Keratinocyte (primary cell): ENCODE results near the gene XPA. TPM values are rescaled to one million over a fixed set of nuclear protein-coding genes. Genes with fewer than 3 reads are reported as not detected.

Source experiments
- DNase-seq: peaks from one replicate; pipeline ENCODE4 v3.0.0-alpha.2; 2011; ENCODE audit warnings: low read depth, missing footprints, low spot score
- FAIRE-seq: peaks from 2 replicates; lab custom pipeline; 2011; peaks lifted over from hg19 to GRCh38; lab: Jason Lieb, UNC
- H2AFZ ChIP-seq: 2 replicates; pipeline ENCODE4 v1.6.0; 2012; ENCODE audit warnings: low read length, control low read depth, inconsistent platforms; ENCODE audit not compliant: control insufficient read depth
- H3K27ac ChIP-seq: 2 replicates; pipeline ENCODE4 v1.5.1; 2011; ENCODE audit warnings: low read length; ENCODE audit not compliant: control insufficient read depth, insufficient read depth
- H3K27me3 ChIP-seq: 3 replicates; pipeline ENCODE4 v1.6.0; 2011; ENCODE audit warnings: low read length; ENCODE audit not compliant: control insufficient read depth, insufficient read depth; ENCODE audit errors: extremely low read depth
- H3K36me3 ChIP-seq, 2 experiments: 2 replicates in 1 of 2; 3 replicates in 1 of 2; pipeline ENCODE4 v1.5.1; 2011; ENCODE audit warnings: low read length in 2 of 2, mild to moderate bottlenecking in 1 of 2; ENCODE audit not compliant: control insufficient read depth in 2 of 2, insufficient read depth in 2 of 2; ENCODE audit errors: extremely low read depth in 1 of 2
- H3K4me1 ChIP-seq: 3 replicates; pipeline ENCODE4 v1.5.1; 2011; ENCODE audit warnings: low read length; ENCODE audit not compliant: control insufficient read depth, insufficient read depth; ENCODE audit errors: extremely low read depth
- H3K4me2 ChIP-seq: 3 replicates; pipeline ENCODE4 v1.6.0; 2011; ENCODE audit warnings: low read depth, low read length; ENCODE audit not compliant: control insufficient read depth, insufficient read depth; ENCODE audit errors: extremely low read depth
- H3K4me3 ChIP-seq, 3 experiments: fragments of 200-600 bp in 1 of 3; sonication (generic) in 1 of 3; 2 replicates in 2 of 3; 3 replicates in 1 of 3; pipeline ENCODE4 v1.5.1; 2011 to 2016; ENCODE audit warnings: low read length in 3 of 3, mild to moderate bottlenecking in 3 of 3, control low read depth in 2 of 3, inconsistent platforms in 1 of 3, low read depth in 1 of 3, mixed read lengths in 1 of 3, mixed run types in 1 of 3, moderate library complexity in 1 of 3; ENCODE audit not compliant: control insufficient read depth in 2 of 3, insufficient read depth in 2 of 3; ENCODE audit errors: extremely low read depth in 1 of 3
- H3K79me2 ChIP-seq: 2 replicates; pipeline ENCODE4 v1.6.0; 2012; ENCODE audit warnings: low read length; ENCODE audit not compliant: control insufficient read depth, insufficient read depth
- H3K9ac ChIP-seq: 3 replicates; pipeline ENCODE4 v1.6.0; 2011; ENCODE audit warnings: low read length; ENCODE audit not compliant: control insufficient read depth, insufficient read depth; ENCODE audit errors: extremely low read depth
- H3K9me1 ChIP-seq: 3 replicates; pipeline ENCODE4 v1.6.0; 2011; ENCODE audit warnings: low read length; ENCODE audit not compliant: control insufficient read depth, insufficient read depth; ENCODE audit errors: extremely low read depth
- H3K9me3 ChIP-seq: 2 replicates; pipeline ENCODE4 v1.5.1; 2012; ENCODE audit warnings: low read depth, low read length; ENCODE audit not compliant: control insufficient read depth
- H4K20me1 ChIP-seq: 3 replicates; pipeline ENCODE4 v1.6.0; 2011; ENCODE audit warnings: low read length; ENCODE audit not compliant: control insufficient read depth, insufficient read depth; ENCODE audit errors: extremely low read depth
- CTCF ChIP-seq, 3 experiments: IDR thresholded peaks in 1 of 3; conservative IDR thresholded peaks in 1 of 3; optimal IDR thresholded peaks in 1 of 3; 2 replicates in 2 of 3; 3 replicates in 1 of 3; pipeline versions ENCODE3 to v1.5.1; 2011; ENCODE audit warnings: low read length in 3 of 3, mild to moderate bottlenecking in 3 of 3, moderate library complexity in 2 of 3, control low read depth in 1 of 3, inconsistent platforms in 1 of 3; ENCODE audit not compliant: insufficient read depth in 2 of 3; ENCODE audit errors: extremely low read depth in 1 of 3
- EZH2 ChIP-seq: IDR thresholded peaks from one replicate; pipeline ENCODE4 v1.6.1; 2012; ENCODE audit warnings: inconsistent platforms, mild to moderate bottlenecking, low read length, moderate library complexity
- dilution Hi-C: fragments of 300-500 bp; cut with MboI; formaldehyde crosslinking; loops from one replicate; pipeline ENCODE4 v1.7.0; 2020; ENCODE audit warnings: low sequenced_read_pairs; ENCODE audit not compliant: extremely low pct_ligation_motif_present
- polyA plus RNA-seq, 5 experiments: library from polyadenylated mRNA; depleted of rRNA in 3 of 5; stranded (reverse) in 3 of 5; stranded (forward) in 1 of 5; unstranded in 1 of 5; fragments of >200 nt; gene quantifications; 1 replicate in 1 of 5; 2 replicates in 3 of 5; 3 replicates in 1 of 5; pipeline versions ENCODE4 v1.2.1 to v1.2.3, GENCODE V29; 2011 to 2012; ENCODE audit warnings: missing spikeins in 2 of 5, low read depth in 1 of 5, low replicate concordance in 1 of 5

The XPA gene
- polyA plus RNA-seq, 1 donor (not counting 4 experiments of a cell fraction or from before 2014, with no cell fraction given): 4.1 TPM

- Histone ChIP-seq H3K9me3 (no peaks in the 10 kb centered on the region), H3K36me3 (no peaks in the 10 kb centered on the region), H3K79me2 (no peaks in the 10 kb centered on the region), H4K20me1 (no peaks in the 10 kb centered on the region), H3K27me3 (no peaks in the 10 kb centered on the region), H3K4me1 (peaks cover 26% of the 10 kb centered on the region), H3K9ac (no peak overlapping the region), H3K27ac (no peak overlapping the region), H3K9me1 (no peaks in the 10 kb centered on the region), H3K4me2 (no peak overlapping the region), H3K4me3 (no peak overlapping the region), H2AFZ (no peak overlapping the region)
- TF ChIP-seq CTCF (optimal IDR thresholded peaks at IDR 0.05 in 1 of 3, IDR thresholded peaks at IDR 0.05 in 1 of 3, conservative IDR thresholded peaks at IDR 0.05 in 1 of 3; ENCODE audit: extremely low read depth in 1 of 3, insufficient read depth in 2 of 3, low read length in 3 of 3) (peak; percentile 72 to 91 (median 88)), EZH2 (no peak)
- dilution Hi-C loops: no loop called here
- DNase-seq: no peak
- FAIRE-seq: peak; percentile 84
These were observed 13.4 kb upstream of the XPA start for GRCh38 chr9:97710356-97711222.

- Histone ChIP-seq H3K9me1 (no peaks in the 10 kb centered on the region), H2AFZ (no peak overlapping the region), H3K4me3 (no peak overlapping the region), H3K9ac (no peak overlapping the region), H4K20me1 (peaks cover 3% of the 10 kb centered on the region), H3K4me2 (no peak overlapping the region), H3K79me2 (no peaks in the 10 kb centered on the region), H3K4me1 (peaks cover 32% of the 10 kb centered on the region), H3K27ac (no peak overlapping the region), H3K36me3 (no peaks in the 10 kb centered on the region), H3K9me3 (no peaks in the 10 kb centered on the region), H3K27me3 (no peaks in the 10 kb centered on the region)
- no peak for FAIRE-seq
- TF ChIP-seq CTCF (optimal IDR thresholded peaks at IDR 0.05 in 1 of 3, IDR thresholded peaks at IDR 0.05 in 1 of 3, conservative IDR thresholded peaks at IDR 0.05 in 1 of 3; ENCODE audit: extremely low read depth in 1 of 3, insufficient read depth in 2 of 3, low read length in 3 of 3) (no peak), EZH2 (no peak)
- no peak for DNase-seq
- dilution Hi-C loops: no loop called here
These were observed 9.1 kb upstream of the XPA start for GRCh38 chr9:97706246-97706645.
